Right atrium auricular region (tissue), 2 donors: Measurements from ENCODE around the gene PLK4. TPM values are rescaled to one million over a fixed set of nuclear protein-coding genes. Genes with fewer than 3 reads are reported as not detected.

ENCODE experiments used
- DNase-seq: peaks from one replicate; pipeline ENCODE4 v3.0.0-alpha.2; 2019; ENCODE audit warnings: low spot score
- H3K27ac ChIP-seq, 2 donors: fragments of 200-600 bp; sonication (generic); 1 replicate in 1 of 2; 2 replicates in 1 of 2; pipeline ENCODE4 v1.5.1; 2016 to 2019
- H3K27me3 ChIP-seq, 2 donors: fragments of 200-600 bp; sonication (generic); one replicate each; pipeline versions ENCODE4 v1.5.1 to v1.6.0; 2017 to 2019
- H3K36me3 ChIP-seq: fragments of 200-600 bp; sonication (generic); one replicate; pipeline ENCODE4 v1.5.1; 2016
- H3K4me1 ChIP-seq, 2 donors: fragments of 200-600 bp; sonication (generic); one replicate each; pipeline versions ENCODE4 v1.5.1 to v1.6.0; 2017 to 2019
- H3K4me3 ChIP-seq, 2 donors: fragments of 200-600 bp; sonication (generic); 1 replicate in 1 of 2; 2 replicates in 1 of 2; pipeline ENCODE4 v1.5.1; 2017 to 2019; ENCODE audit warnings: mild to moderate bottlenecking in 1 of 2, moderate library complexity in 1 of 2
- H3K9me3 ChIP-seq, 2 donors: fragments of 200-600 bp; sonication (generic); one replicate each; pipeline ENCODE4 v1.5.1; 2019
- total RNA-seq, 2 donors: library from RNA; depleted of rRNA; stranded (reverse); fragments of >200 nt; gene quantifications; one replicate each; pipeline ENCODE4 v1.1.0, GENCODE V29; 2016
- TF ChIP-seq, protein P1 (sequence below), 2 donors: fragments of 200-600 bp; sonication (generic); IDR thresholded peaks; one replicate each; pipeline ENCODE4 v1.5.1; 2019; ENCODE audit warnings: antibody characterized with exemption in 2 of 2

The PLK4 gene
- total RNA-seq, 2 donors from 2014 or later = 2.0 TPM; not detected in 1

DNA sequence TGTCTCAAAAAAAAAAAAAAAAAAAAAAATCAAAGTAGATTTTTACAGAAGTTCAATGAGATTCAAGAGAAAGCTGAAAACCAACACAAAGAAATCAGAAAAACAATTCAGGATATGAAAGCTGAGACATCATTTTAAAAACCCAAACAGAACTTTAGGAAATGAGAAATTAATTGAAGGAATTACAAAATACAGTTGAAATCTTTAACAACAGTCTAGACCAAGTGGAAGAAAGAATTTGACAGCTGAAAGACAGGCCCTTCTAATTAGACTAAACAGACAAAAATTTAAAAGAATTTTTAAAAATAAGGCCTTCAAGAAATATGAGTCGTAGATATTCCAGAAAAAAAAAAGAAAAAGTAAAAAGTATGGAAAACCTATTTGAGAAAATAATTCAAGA, 33.9 kb upstream of the PLK4 start:
- Histone ChIP-seq H3K4me3 (no peak overlapping the region), H3K27me3 (no peaks in the 10 kb centered on the region), H3K4me1 (no peaks in the 10 kb centered on the region), H3K9me3 (peaks cover 3 to 43% of the 10 kb centered on the region in 2 donors), H3K27ac (no peak overlapping the region), H3K36me3 (no peaks in the 10 kb centered on the region)
- TF ChIP-seq, protein P1, sequence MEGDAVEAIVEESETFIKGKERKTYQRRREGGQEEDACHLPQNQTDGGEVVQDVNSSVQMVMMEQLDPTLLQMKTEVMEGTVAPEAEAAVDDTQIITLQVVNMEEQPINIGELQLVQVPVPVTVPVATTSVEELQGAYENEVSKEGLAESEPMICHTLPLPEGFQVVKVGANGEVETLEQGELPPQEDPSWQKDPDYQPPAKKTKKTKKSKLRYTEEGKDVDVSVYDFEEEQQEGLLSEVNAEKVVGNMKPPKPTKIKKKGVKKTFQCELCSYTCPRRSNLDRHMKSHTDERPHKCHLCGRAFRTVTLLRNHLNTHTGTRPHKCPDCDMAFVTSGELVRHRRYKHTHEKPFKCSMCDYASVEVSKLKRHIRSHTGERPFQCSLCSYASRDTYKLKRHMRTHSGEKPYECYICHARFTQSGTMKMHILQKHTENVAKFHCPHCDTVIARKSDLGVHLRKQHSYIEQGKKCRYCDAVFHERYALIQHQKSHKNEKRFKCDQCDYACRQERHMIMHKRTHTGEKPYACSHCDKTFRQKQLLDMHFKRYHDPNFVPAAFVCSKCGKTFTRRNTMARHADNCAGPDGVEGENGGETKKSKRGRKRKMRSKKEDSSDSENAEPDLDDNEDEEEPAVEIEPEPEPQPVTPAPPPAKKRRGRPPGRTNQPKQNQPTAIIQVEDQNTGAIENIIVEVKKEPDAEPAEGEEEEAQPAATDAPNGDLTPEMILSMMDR (IDR thresholded peaks at IDR 0.05) = no peak
- DNase-seq = no peak

DNA sequence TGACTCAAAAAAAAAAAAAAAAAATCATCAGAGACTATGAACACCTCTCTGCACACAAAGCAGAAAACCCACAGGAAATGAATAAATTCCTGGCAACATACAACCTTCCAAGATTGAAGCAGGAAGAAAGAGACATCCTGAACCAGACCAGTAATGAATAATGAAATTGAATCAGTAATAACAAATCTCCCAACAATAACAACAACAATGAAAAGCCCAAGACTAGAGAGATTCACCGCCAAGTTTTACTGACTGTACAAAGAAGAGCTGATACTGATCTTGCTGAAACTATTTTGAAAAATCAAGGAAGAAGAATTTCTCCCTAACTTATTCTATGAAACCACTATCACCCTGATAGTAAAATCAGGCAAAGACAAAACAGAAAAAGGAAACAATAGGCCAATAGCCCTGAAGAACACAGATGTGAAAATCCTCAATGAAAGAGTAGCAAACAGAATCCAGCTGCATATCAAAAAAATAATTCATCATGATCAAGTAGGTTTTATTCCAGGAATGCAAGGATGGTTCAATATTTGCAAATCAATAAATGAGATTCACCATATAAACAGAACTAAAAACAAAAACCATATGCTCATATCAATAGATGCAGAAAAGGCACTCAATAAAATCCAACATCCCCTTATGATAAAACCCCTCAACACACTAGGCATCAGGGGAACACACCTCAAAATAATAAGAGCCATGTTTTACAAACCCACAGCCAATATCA, 31.0 kb upstream of the PLK4 start:
- H3K27me3 ChIP-seq = no peaks in the 10 kb centered on the region
- no peak for DNase-seq
- H3K4me1 ChIP-seq = no peaks in the 10 kb centered on the region
- no peak overlapping the region for H3K4me3 ChIP-seq
- TF ChIP-seq, protein P1 (IDR thresholded peaks at IDR 0.05) = no peak
- peaks cover 3 to 53% of the 10 kb centered on the region in 2 donors for H3K9me3 ChIP-seq
- no peaks in the 10 kb centered on the region for H3K36me3 ChIP-seq
- H3K27ac ChIP-seq = no peak overlapping the region

DNA sequence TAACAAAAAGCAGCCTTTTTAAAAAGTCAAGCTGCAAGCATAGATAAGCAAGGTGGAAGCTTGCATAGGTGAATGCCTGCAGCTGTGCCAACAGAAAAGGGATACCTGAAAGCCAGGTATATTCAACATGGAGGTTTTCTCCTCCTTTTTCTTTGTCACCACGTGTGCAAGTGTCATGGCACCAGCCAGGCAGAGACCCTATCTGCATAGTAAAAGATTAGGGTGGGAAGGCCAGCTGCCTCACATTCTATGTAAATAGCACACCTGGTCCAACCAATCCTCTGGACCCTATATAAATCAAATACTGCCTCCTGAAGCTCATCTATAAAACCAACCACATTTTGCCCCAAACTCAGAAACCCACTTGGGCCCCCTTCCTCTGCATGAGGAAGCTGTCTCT, 28.0 kb upstream of the PLK4 start:
- TF ChIP-seq, protein P1 (IDR thresholded peaks at IDR 0.05) = no peak
- DNase-seq = no peak
- Histone ChIP-seq H3K4me1 (peaks cover 0 to 10% of the 10 kb centered on the region in 2 donors), H3K9me3 (peaks cover 3 to 40% of the 10 kb centered on the region in 2 donors), H3K36me3 (no peaks in the 10 kb centered on the region), H3K4me3 (no peak overlapping the region), H3K27me3 (no peaks in the 10 kb centered on the region), H3K27ac (no peak overlapping the region)

DNA sequence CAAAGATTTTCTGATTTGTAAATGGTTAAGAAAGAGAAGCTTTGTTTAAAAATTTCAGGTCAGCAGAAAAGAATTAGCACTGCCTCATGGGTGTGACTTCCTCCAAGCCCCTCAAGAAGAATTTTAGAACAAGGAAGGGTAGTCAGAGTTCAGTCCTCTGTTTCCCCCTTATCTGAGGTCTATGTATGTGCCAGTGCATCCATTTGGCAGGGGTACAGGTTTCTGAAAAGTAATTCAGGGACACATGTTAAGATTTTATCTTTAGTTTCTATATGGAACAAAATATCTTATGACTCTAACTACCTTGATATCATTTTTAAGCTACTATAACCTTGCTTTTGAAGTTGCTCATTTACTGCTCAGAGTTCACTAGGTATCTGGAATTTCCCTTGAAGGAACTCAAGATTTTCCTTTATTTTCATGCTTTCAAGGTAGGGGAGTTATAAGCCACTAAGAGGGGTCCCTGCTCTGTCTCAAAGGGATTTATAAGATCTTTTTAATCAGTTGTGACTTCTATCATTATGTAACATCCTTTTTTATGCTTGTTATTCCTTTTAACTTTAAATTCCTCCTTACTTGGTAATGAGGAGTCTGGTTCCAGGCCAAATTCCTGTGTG, 24.4 kb upstream of the PLK4 start:
- TF ChIP-seq, protein P1 (IDR thresholded peaks at IDR 0.05) = no peak
- no peaks in the 10 kb centered on the region for H3K36me3 ChIP-seq
- peaks cover 0 to 10% of the 10 kb centered on the region in 2 donors for H3K4me1 ChIP-seq
- no peak for DNase-seq
- no peak overlapping the region for H3K4me3 ChIP-seq
- H3K27ac ChIP-seq = no peak overlapping the region
- peaks cover 0 to 12% of the 10 kb centered on the region in 2 donors for H3K9me3 ChIP-seq
- H3K27me3 ChIP-seq = no peaks in the 10 kb centered on the region

DNA sequence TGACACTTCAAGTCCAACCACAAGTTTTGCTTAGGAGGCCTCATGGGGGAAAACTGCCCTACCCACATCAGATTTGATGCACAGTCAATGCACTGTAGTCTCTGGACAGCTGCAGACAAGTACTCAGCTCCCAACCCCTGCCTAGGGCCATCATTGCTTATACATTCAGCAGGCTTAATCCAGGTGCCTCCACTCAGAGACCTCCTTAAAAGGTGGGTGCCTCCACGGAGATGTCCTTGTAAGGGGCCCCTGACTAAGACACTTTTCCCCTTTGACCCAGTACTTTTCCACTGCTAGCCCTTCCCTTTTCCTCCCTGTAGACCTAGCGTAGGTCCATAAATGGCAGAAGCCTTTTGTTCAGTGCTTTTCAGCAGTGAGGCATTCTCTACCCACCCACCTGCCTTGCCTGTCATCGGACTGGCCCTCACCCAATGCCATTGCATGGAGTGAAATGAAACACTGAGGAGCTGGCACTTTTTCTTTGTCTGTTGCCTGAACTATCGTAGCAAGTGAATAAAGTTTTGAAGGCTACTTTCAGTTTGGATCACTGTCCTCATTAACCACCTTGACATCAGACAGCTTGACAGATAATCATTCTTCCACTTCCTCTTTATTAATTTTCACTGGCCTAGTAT, 23.8 kb upstream of the PLK4 start:
- no peak for DNase-seq
- H3K9me3 ChIP-seq = peaks cover 0 to 11% of the 10 kb centered on the region in 2 donors
- H3K4me3 ChIP-seq = no peak overlapping the region
- no peaks in the 10 kb centered on the region for H3K36me3 ChIP-seq
- no peaks in the 10 kb centered on the region for H3K27me3 ChIP-seq
- peaks cover 0 to 10% of the 10 kb centered on the region in 2 donors for H3K4me1 ChIP-seq
- H3K27ac ChIP-seq = no peak overlapping the region
- TF ChIP-seq, protein P1 (IDR thresholded peaks at IDR 0.05) = no peak
